ENCODE data around the gene USP7.
"Not testable (repeated sequence)": the region's sequence is repeated elsewhere in the genome, so short reads cannot be mapped to it uniquely, and the experiment has no call there.

USP7 gene

GRCh38 chr16:8898660-8899318, 64.9 kb downstream of the USP7 start:
- no peak for DNase-seq

- no peak for DNase-seq
Measured at GRCh38 chr16:8894736-8895334, 68.9 kb downstream of the USP7 start.

GRCh38 chr16:8893976-8894690, 69.6 kb downstream of the USP7 start:
- no peak for DNase-seq

GRCh38 chr16:8893426-8893825, 70.3 kb downstream of the USP7 start:
- DNase-seq = no peak

GRCh38 chr16:8892101-8892575, 71.6 kb downstream of the USP7 start:
- DNase-seq = no peak

- no peak for DNase-seq
Measured at GRCh38 chr16:8890549-8890921, 73.2 kb downstream of the USP7 start.

GRCh38 chr16:8889893-8890548, 73.7 kb downstream of the USP7 start:
- DNase-seq = no peak

- DNase-seq = no peak
Measured at GRCh38 chr16:8888951-8889892, 74.5 kb downstream of the USP7 start.

- DNase-seq = no peak
Measured at GRCh38 chr16:8887952-8888560, 75.7 kb downstream of the USP7 start.

GRCh38 chr16:8887431-8887765, 76.3 kb downstream of the USP7 start:
- DNase-seq = no peak

GRCh38 chr16:8886593-8887430, 76.9 kb downstream of the USP7 start:
- DNase-seq = no peak

GRCh38 chr16:8885674-8886592, 77.8 kb downstream of the USP7 start:
- no peak for DNase-seq

GRCh38 chr16:8882725-8883377, 80.9 kb downstream of the USP7 start:
- DNase-seq = no peak

- no peak for DNase-seq
Measured at GRCh38 chr16:8882041-8882617, 81.6 kb downstream of the USP7 start, which contains the start of gene LITAFD. TSS of gene LITAFD (plus strand) at chr16:8882351. CDS start at chr16:8884356, 2,005 bp downstream.

- DNase-seq = no peak
Measured at GRCh38 chr16:8880839-8881510, 82.7 kb downstream of the USP7 start.

GRCh38 chr16:8878523-8878911, 85.2 kb downstream of the USP7 start:
- no peak for DNase-seq

GRCh38 chr16:8877894-8878522, 85.7 kb downstream of the USP7 start:
- no peak for DNase-seq

GRCh38 chr16:8875317-8875716, 88.4 kb downstream of the USP7 start:
- DNase-seq = not testable (repeated sequence)
